Cardiac fibroblast (primary cell): ENCODE measurements around the gene SRSF11.
"Not testable (repeated sequence)": the region's sequence is repeated elsewhere in the genome, so short reads cannot be mapped to it uniquely, and the experiment has no call there.

Experiments
- DNase-seq, 2 donors: peaks; one replicate each; pipeline versions ENCODE4 v3.0.0 to v3.0.0-alpha.2; 2010; ENCODE audit warnings: low read depth in 2 of 2
- H3K4me3 ChIP-seq, 2 donors: replicated peaks in 1 of 2; 1 replicate in 1 of 2; 2 replicates in 1 of 2; pipeline ENCODE4 v1.5.1; 2011; ENCODE audit warnings: low read depth in 2 of 2, low read length in 2 of 2, mild to moderate bottlenecking in 2 of 2, moderate library complexity in 1 of 2
- CTCF ChIP-seq: IDR thresholded peaks from one replicate; pipeline ENCODE4 v1.5.1; 2011; ENCODE audit warnings: low read depth, mild to moderate bottlenecking, low read length, inconsistent platforms

The SRSF11 gene

GRCh38 chr1:70205434-70206118 lies 15.6 kb upstream of the SRSF11 start, which contains the start of gene LRRC40:
Gene LRRC40, minus strand, starts transcription at chr1:70205579. Its CDS starts 39 bp downstream, at chr1:70205540.
- peak; percentile 95 to 97 for DNase-seq
- H3K4me3 ChIP-seq, result peak within 1 kb of the TSS; percentile 84 to 95
- TF ChIP-seq CTCF, result peak; percentile 7

- peak overlapping the region; percentile 84 to 95 for H3K4me3 ChIP-seq
- not testable (repeated sequence) for DNase-seq
Measured at GRCh38 chr1:70206833-70207232, 14.3 kb upstream of the SRSF11 start.

GRCh38 chr1:70207492-70207891 lies 13.7 kb upstream of the SRSF11 start:
- no peak for DNase-seq
- no peak overlapping the region for H3K4me3 ChIP-seq
- no peak for TF ChIP-seq CTCF

GRCh38 chr1:70208292-70208691 lies 12.9 kb upstream of the SRSF11 start:
- DNase-seq, result no peak
- no peak overlapping the region for H3K4me3 ChIP-seq
- no peak for TF ChIP-seq CTCF

GRCh38 chr1:70210820-70211219 lies 10.4 kb upstream of the SRSF11 start:
- no peak for TF ChIP-seq CTCF

GRCh38 chr1:70211541-70211940 lies 9.6 kb upstream of the SRSF11 start:
- peak in 1 of 2 donors; percentile 43 for DNase-seq
- no peak for TF ChIP-seq CTCF

More at GRCh38 chr1:70210820-70211219, 10.4 kb upstream of the SRSF11 start:
- H3K4me3 ChIP-seq, result no peak overlapping the region
- DNase-seq, result no peak

GRCh38 chr1:70220015-70220414 lies 1.2 kb upstream of the SRSF11 start:
- no peak overlapping the region for H3K4me3 ChIP-seq
- DNase-seq, result no peak
- TF ChIP-seq CTCF, result no peak

More at GRCh38 chr1:70211541-70211940, 9.6 kb upstream of the SRSF11 start:
- H3K4me3 ChIP-seq, result no peak overlapping the region
